OCI-LY1 (cell line): ENCODE data around the gene RCAN3.

Source experiments
- H2AFZ ChIP-seq: fragments of 200-600 bp; sonication (generic), shearing (Covaris generic); 2 replicates; pipeline ENCODE4 v1.6.0; 2014; ENCODE audit warnings: antibody characterized with exemption, mild to moderate bottlenecking, low read length
- H3F3A ChIP-seq: fragments of 200-600 bp; sonication (generic), shearing (Covaris generic); 2 replicates; pipeline ENCODE4 v1.6.0; 2014; ENCODE audit warnings: mild to moderate bottlenecking, antibody characterized with exemption, low read length, moderate library complexity; ENCODE audit not compliant: insufficient read depth
- H3K27ac ChIP-seq: fragments of 200-600 bp; sonication (generic); 2 replicates; pipeline ENCODE4 v1.5.1; 2014; ENCODE audit warnings: low read length, mixed run types, mild to moderate bottlenecking, low read depth; ENCODE audit not compliant: poor library complexity, severe bottlenecking
- H3K27me3 ChIP-seq: fragments of 200-600 bp; sonication (generic); 2 replicates; pipeline ENCODE4 v1.6.0; 2014; ENCODE audit warnings: antibody characterized with exemption, mild to moderate bottlenecking, low read length, moderate library complexity; ENCODE audit not compliant: insufficient read depth
- H3K36me3 ChIP-seq: fragments of 200-600 bp; sonication (generic); 2 replicates; pipeline ENCODE4 v1.6.1; 2014; ENCODE audit warnings: mild to moderate bottlenecking, antibody characterized with exemption, low read length, moderate library complexity, mixed read lengths; ENCODE audit not compliant: insufficient read depth
- H3K4me1 ChIP-seq: fragments of 200-600 bp; sonication (generic); 2 replicates; pipeline ENCODE4 v1.5.1; 2014; ENCODE audit warnings: mild to moderate bottlenecking, low read length, moderate library complexity; ENCODE audit not compliant: insufficient read depth, severe bottlenecking
- H3K4me2 ChIP-seq: fragments of 200-600 bp; sonication (generic), shearing (Covaris generic); 2 replicates; pipeline ENCODE4 v1.6.1; 2014; ENCODE audit warnings: low read length
- H3K4me3 ChIP-seq: fragments of 200-600 bp; sonication (generic); 2 replicates; pipeline ENCODE4 v1.5.1; 2014; ENCODE audit warnings: low read length, low read depth, mild to moderate bottlenecking, mixed read lengths; ENCODE audit not compliant: poor library complexity, severe bottlenecking
- H3K79me2 ChIP-seq: fragments of 200-600 bp; shearing (Covaris generic); 2 replicates; pipeline ENCODE4 v1.6.1; 2016; ENCODE audit warnings: mixed run types, low read length, mixed read lengths; ENCODE audit not compliant: insufficient read depth
- H3K9ac ChIP-seq: fragments of 200-600 bp; sonication (generic), shearing (Covaris generic); 2 replicates; pipeline ENCODE4 v1.6.1; 2014; ENCODE audit warnings: mild to moderate bottlenecking, low read length, mixed read lengths
- H3K9me2 ChIP-seq: fragments of 200-600 bp; sonication (generic), shearing (Covaris generic); 2 replicates; pipeline ENCODE4 v1.6.1; 2014; ENCODE audit warnings: low read depth, mild to moderate bottlenecking, low read length, mixed read lengths
- H3K9me3 ChIP-seq: fragments of 200-600 bp; shearing (Covaris generic); 2 replicates; pipeline ENCODE4 v1.6.1; 2014; ENCODE audit warnings: low read length, mixed read lengths
- H4K20me1 ChIP-seq: fragments of 200-600 bp; sonication (generic), shearing (Covaris generic); 2 replicates; pipeline ENCODE4 v1.6.0; 2016; ENCODE audit warnings: mild to moderate bottlenecking, low read length; ENCODE audit not compliant: insufficient read depth
- CTCF ChIP-seq: fragments of 200-600 bp; sonication (generic), shearing (Covaris generic); IDR thresholded peaks from 2 replicates; pipeline ENCODE4 v1.5.1; 2017; ENCODE audit warnings: mild to moderate bottlenecking, antibody characterized with exemption, low read length, moderate library complexity, mixed read lengths
- EZH2 ChIP-seq: fragments of 200-600 bp; sonication (generic), shearing (Covaris generic); IDR thresholded peaks from 2 replicates; pipeline ENCODE4 v1.8.0; 2017; ENCODE audit warnings: borderline replicate concordance, mixed run types, mild to moderate bottlenecking, antibody characterized with exemption, low read length, moderate library complexity, mixed read lengths

The RCAN3 gene

DNA sequence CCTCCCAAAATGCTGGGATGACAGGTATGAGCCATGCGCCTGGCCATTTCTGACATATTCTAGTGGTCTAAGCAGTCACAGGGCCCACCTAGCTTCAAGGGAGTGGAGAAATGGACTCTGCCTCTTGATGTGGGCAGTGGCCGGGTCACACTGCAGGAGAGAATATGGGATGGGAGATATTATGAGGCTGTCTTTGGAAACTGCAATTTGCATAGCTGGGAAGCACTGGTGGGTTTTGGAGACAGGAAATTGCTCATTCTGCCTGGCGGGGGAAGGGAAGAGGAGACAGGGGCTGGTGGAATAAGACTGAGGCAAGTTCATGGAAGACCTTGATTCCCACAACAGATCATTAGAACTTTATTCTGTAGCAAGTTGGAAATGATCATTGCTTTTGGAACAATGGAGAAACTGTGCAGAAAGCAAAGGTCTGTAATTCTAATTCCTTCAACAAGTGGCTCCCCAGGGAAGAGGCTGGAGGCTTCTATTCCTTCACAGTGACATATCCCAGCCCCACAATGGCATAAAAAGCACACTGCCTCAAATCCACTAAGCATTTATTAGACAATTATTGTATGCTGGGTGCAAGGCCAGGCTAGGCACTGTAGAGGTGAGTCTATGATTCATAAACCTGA, 63.7 kb downstream of the RCAN3 start:
- Histone ChIP-seq H3K9ac (no peak overlapping the region), H3K27ac (no peak overlapping the region), H3K9me2 (no peaks in the 10 kb centered on the region), H3K9me3 (no peaks in the 10 kb centered on the region), H2AFZ (no peak overlapping the region), H3K36me3 (no peaks in the 10 kb centered on the region), H3K4me1 (no peaks in the 10 kb centered on the region), H3K79me2 (no peaks in the 10 kb centered on the region), H3F3A (no peaks in the 10 kb centered on the region), H4K20me1 (no peaks in the 10 kb centered on the region), H3K4me3 (no peak overlapping the region), H3K27me3 (no peaks in the 10 kb centered on the region), H3K4me2 (no peak overlapping the region)
- no peak for TF ChIP-seq EZH2
- no peak for TF ChIP-seq CTCF

DNA sequence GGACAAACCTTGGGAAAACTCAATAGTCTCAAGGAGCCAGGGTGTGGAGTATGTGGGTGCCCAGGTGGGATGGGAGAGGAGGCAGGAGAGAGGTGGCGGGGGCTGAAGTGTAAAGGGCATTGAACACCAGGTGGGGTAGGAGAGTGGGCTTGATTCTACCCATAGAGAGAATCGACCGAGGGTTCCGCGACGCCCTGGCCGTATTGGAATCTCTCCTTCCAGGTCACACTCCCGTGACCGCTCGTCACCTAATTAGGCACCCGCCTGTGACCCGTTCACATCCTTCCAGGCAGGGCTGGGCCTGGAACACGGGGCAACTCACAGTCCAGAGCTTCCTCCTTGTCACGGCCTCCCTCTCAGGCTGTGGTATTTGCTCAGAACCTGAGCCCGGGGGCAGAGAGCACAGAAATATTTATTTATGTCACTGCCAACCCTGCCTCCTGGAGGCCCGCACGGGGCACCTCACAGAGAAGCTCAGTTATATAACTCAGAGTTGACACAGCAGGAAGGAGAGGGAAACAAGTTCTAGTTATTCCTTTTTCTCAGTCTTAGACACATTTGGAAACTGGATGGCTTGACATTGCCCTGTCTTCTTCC, 65.3 kb downstream of the RCAN3 start:
- Histone ChIP-seq H3K36me3 (no peaks in the 10 kb centered on the region), H2AFZ (no peak overlapping the region), H3K27ac (no peak overlapping the region), H3K4me2 (no peak overlapping the region), H3F3A (no peaks in the 10 kb centered on the region), H4K20me1 (no peaks in the 10 kb centered on the region), H3K79me2 (no peaks in the 10 kb centered on the region), H3K4me3 (no peak overlapping the region), H3K9me2 (no peaks in the 10 kb centered on the region), H3K9ac (no peak overlapping the region), H3K9me3 (no peaks in the 10 kb centered on the region), H3K27me3 (no peaks in the 10 kb centered on the region), H3K4me1 (no peaks in the 10 kb centered on the region)
- TF ChIP-seq CTCF (no peak), EZH2 (no peak)

DNA sequence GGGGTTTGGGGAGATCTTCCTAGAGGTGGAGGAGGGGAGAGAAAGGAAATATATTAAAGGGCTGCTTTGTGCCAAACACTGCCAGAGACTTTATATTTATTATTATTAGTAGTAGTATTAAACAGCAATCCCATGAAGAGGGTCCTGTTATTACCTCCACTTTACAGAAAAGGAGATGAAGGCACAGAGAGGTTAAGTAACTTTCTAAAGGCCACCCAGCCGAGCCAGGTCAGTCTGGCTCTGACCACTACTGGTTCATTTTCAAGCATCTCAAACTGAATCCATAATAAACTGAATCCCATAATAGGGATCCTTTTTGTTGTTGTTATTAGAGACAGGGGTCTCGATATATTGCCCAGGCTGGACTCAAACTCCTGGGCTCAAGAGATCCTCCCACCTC, 65.8 kb downstream of the RCAN3 start:
- Histone ChIP-seq H3K9me3 (no peaks in the 10 kb centered on the region), H3K9me2 (no peaks in the 10 kb centered on the region), H3K4me3 (no peak overlapping the region), H3F3A (no peaks in the 10 kb centered on the region), H3K36me3 (no peaks in the 10 kb centered on the region), H3K4me2 (no peak overlapping the region), H3K9ac (no peak overlapping the region), H3K79me2 (no peaks in the 10 kb centered on the region), H2AFZ (no peak overlapping the region), H3K4me1 (no peaks in the 10 kb centered on the region), H3K27ac (no peak overlapping the region), H3K27me3 (no peaks in the 10 kb centered on the region), H4K20me1 (no peaks in the 10 kb centered on the region)
- no peak for TF ChIP-seq CTCF
- no peak for TF ChIP-seq EZH2
